SH-SY5Y (cell line): ENCODE data around the gene ARHGAP5.

Source experiments
- GATA2 ChIP-seq: IDR thresholded peaks from 2 replicates; pipeline ENCODE4 v1.6.1; 2011; ENCODE audit warnings: mild to moderate bottlenecking, low read depth, low read length
- GATA3 ChIP-seq: IDR thresholded peaks from 2 replicates; pipeline ENCODE4 v1.6.1; 2011; ENCODE audit warnings: low read depth, mild to moderate bottlenecking, low read length, moderate library complexity

- TF ChIP-seq GATA2 (no peak), GATA3 (no peak)
Observed at GRCh38 chr14:32087173-32087861, 10.2 kb downstream of the ARHGAP5 start.
